Measurements from ENCODE around the gene PDZRN3.

The PDZRN3 gene

DNA sequence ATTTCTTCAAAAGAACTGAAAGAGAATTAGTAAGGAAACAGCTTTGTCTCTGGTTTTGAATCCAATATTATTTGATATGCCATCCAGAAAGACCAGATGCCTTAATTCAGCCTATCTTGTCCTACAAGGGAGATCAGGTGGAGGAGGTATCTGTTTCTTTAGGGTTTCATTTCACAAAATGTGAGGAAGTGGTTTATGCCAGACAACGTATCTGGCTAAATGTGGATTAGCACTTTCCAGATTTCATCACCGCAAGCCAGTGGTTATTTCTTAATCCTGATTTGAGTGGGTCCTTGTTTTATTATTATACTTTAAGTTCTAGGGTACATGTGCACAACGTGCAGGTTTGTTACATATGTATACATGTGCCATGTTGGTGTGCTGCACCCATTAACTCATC is 292.2 kb downstream of the PDZRN3 start:
- H3K27ac ChIP-seq, result no peak overlapping the region
- TF ChIP-seq CTCF (conservative IDR thresholded peaks at IDR 0.05), result no peak

All from VCaP (cell line).